Measurements from ENCODE around the gene PID1. TPM values are rescaled to one million over a fixed set of nuclear protein-coding genes. Genes with fewer than 3 reads are reported as not detected.

PID1 gene
- total RNA-seq, 2 donors from 2014 or later, result 66.2 to 109 TPM

DNA sequence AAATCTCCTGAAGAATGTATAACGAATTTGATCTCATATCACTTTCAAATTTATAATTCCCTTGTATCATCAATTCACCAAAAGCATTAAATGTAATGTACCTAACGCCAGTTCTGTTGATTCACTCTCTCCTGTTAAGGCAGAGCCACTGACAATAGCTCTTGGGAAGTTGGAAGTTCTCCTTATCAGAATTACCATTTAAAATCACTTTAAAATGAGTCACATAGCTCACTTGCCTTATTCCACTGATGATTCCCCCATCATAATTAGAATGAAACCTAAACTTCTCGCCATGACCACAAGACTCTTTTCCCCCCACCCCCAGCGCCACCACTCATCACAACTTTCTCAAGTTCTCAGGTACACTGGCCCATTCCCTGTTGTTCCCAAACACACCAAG is 117.1 kb downstream of the PID1 start:
- Histone ChIP-seq H3K27ac (no peak overlapping the region), H3K9me3 (no peaks in the 10 kb centered on the region), H3K27me3 (replicated peaks; ENCODE audit: insufficient read depth) (no peaks in the 10 kb centered on the region), H3K4me3 (no peak overlapping the region), H3K4me1 (ENCODE audit: control insufficient read depth in 1 of 2, low read depth in 2 of 2) (peaks cover 8 to 60% of the 10 kb centered on the region in 2 donors), H3K36me3 (peaks cover 11% of the 10 kb centered on the region)
- TF ChIP-seq, protein P1, sequence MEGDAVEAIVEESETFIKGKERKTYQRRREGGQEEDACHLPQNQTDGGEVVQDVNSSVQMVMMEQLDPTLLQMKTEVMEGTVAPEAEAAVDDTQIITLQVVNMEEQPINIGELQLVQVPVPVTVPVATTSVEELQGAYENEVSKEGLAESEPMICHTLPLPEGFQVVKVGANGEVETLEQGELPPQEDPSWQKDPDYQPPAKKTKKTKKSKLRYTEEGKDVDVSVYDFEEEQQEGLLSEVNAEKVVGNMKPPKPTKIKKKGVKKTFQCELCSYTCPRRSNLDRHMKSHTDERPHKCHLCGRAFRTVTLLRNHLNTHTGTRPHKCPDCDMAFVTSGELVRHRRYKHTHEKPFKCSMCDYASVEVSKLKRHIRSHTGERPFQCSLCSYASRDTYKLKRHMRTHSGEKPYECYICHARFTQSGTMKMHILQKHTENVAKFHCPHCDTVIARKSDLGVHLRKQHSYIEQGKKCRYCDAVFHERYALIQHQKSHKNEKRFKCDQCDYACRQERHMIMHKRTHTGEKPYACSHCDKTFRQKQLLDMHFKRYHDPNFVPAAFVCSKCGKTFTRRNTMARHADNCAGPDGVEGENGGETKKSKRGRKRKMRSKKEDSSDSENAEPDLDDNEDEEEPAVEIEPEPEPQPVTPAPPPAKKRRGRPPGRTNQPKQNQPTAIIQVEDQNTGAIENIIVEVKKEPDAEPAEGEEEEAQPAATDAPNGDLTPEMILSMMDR (IDR thresholded peaks at IDR 0.05), result no peak
- ATAC-seq (ENCODE audit: insufficient number of reproducible peaks, low FRiP score, low read depth), result no peak
- no peak for DNase-seq (ENCODE audit: low spot score)

DNA sequence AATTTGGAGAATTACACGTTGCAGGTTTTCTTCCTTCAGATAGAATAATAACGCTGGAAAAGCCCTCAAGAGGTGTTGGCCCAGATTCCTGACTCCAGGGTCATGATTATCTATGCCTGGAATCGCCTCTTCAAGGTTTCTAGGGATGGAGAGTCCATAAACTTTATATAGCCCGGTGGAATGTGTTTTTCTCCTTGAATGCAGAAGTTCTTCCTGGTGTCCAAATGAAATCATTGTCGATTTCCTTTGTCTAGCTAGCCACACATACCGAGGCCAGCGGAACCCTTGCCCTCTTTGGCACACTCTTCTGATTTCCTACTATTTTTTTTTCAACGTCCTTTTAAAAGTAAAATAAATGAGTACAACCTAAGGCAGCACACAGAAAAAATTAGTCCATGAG is 117.8 kb downstream of the PID1 start:
- ATAC-seq (ENCODE audit: insufficient number of reproducible peaks, low FRiP score, low read depth) (no peak), DNase-seq (ENCODE audit: low spot score) (no peak)
- no peaks in the 10 kb centered on the region for H3K27me3 ChIP-seq (replicated peaks; ENCODE audit: insufficient read depth)
- peak overlapping the region in 1 of 2 donors; percentile 5 for H3K27ac ChIP-seq
- H3K9me3 ChIP-seq, result no peaks in the 10 kb centered on the region
- peaks cover 11% of the 10 kb centered on the region for H3K36me3 ChIP-seq
- H3K4me1 ChIP-seq (ENCODE audit: control insufficient read depth in 1 of 2, low read depth in 2 of 2), result peaks cover 3 to 53% of the 10 kb centered on the region in 2 donors
- no peak overlapping the region for H3K4me3 ChIP-seq
- TF ChIP-seq, protein P1 (IDR thresholded peaks at IDR 0.05), result no peak

DNA sequence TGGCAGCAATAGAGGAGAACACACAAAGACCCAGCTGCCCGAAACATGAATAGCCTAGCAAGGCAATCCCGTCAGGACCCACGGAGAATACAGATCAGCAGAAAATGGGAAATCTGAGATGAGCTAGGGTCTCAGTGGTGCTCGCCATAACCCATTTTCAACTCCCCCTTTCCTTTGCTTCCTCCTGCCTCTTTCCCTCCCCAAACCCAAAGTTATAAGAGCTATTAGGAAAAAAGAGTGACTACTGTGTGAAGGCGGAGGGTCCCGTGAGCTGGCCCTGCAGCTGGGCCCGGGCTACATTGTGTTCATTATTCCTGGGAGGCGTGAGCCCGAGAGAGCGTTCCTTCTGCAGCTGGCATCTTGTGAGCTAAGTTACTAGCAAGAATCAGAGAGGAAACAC is 118.4 kb downstream of the PID1 start:
- DNase-seq (ENCODE audit: low spot score), result no peak
- ATAC-seq (ENCODE audit: insufficient number of reproducible peaks, low FRiP score, low read depth), result no peak

DNA sequence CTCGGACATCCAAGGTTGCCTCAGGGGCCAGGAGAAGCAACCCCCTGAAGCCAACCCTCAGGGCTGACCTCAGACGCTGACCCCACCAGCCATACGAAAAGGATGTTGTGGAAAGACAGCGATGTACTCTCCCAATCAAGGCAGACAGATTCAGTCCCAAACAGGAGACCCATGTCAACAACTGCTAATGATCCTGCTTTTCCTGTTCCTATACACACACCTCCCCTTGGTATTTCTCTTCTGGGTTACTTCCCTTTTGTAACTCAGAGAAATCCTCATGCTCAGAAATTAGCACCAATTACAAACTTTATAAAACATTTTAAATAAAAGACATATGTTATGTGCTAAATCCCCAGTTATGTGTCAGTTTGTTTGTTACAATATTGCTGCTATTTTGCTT is 120.8 kb downstream of the PID1 start:
- TF ChIP-seq, protein P1 (IDR thresholded peaks at IDR 0.05), result no peak
- no peak for DNase-seq (ENCODE audit: low spot score)
- H3K4me1 ChIP-seq (ENCODE audit: control insufficient read depth in 1 of 2, low read depth in 2 of 2), result peaks cover 0 to 24% of the 10 kb centered on the region in 2 donors
- peaks cover 7% of the 10 kb centered on the region for H3K36me3 ChIP-seq
- H3K4me3 ChIP-seq, result no peak overlapping the region
- H3K27ac ChIP-seq, result no peak overlapping the region
- H3K9me3 ChIP-seq, result peaks cover 5% of the 10 kb centered on the region
- no peaks in the 10 kb centered on the region for H3K27me3 ChIP-seq (replicated peaks; ENCODE audit: insufficient read depth)
- ATAC-seq (ENCODE audit: insufficient number of reproducible peaks, low FRiP score, low read depth), result no peak

More for the DNA sequence above, 118.4 kb downstream of the PID1 start:
- Histone ChIP-seq H3K4me3 (no peak overlapping the region), H3K36me3 (peaks cover 11% of the 10 kb centered on the region), H3K9me3 (no peaks in the 10 kb centered on the region), H3K27ac (peak overlapping the region in 1 of 2 donors; percentile 5), H3K4me1 (ENCODE audit: control insufficient read depth in 1 of 2, low read depth in 2 of 2) (peaks cover 3 to 47% of the 10 kb centered on the region in 2 donors), H3K27me3 (replicated peaks; ENCODE audit: insufficient read depth) (no peaks in the 10 kb centered on the region)
- TF ChIP-seq, protein P1 (IDR thresholded peaks at IDR 0.05), result no peak

DNA sequence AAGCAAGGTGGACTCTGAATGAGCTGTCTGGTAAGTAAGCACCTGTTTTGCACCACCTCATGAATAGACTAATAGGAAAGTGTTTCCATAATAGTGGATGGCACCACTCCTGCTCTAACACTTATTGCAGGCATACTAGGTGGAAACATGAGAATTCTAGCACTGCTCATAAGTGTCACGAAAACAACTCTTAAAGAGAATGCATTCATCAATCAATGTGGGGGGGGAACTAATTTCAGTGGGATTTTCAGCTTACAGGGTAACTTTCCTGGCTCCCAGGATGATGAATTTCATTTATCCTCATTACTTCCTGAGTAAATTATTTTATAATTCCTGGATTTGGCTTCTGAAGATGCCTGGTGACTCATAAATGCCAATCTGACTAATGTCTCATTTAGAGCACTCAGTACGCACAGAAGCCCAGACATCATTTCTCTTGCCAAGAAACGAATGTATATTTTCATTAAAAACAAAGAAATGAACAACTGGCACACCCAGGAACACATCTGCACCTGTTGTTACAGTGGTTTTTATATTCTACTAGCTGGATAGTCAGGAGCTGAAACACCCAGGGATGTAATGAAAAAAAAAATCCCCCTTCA is 129.6 kb downstream of the PID1 start:
- TF ChIP-seq, protein P1 (IDR thresholded peaks at IDR 0.05), result no peak
- H3K4me3 ChIP-seq, result no peak overlapping the region
- H3K27ac ChIP-seq, result peak overlapping the region in 1 of 2 donors; percentile 37
- peaks cover under 1% of the 10 kb centered on the region for H3K9me3 ChIP-seq
- no peak for ATAC-seq (ENCODE audit: insufficient number of reproducible peaks, low FRiP score, low read depth)
- no peaks in the 10 kb centered on the region for H3K27me3 ChIP-seq (replicated peaks; ENCODE audit: insufficient read depth)
- DNase-seq (ENCODE audit: low spot score), result no peak
- H3K4me1 ChIP-seq (ENCODE audit: control insufficient read depth in 1 of 2, low read depth in 2 of 2), result peaks cover 15 to 20% of the 10 kb centered on the region in 2 donors
- H3K36me3 ChIP-seq, result no peaks in the 10 kb centered on the region

Measured in thoracic aorta (tissue), 2 donors.